Stimulated activated CD4-positive, alpha-beta T cell treated with anti-CD3 and anti-CD28 coated beads, Interleukin-12 subunit alpha, Interleukin-12 subunit beta, amount 100 ng/mL, for 24 hours (primary cell): ENCODE data around the gene PDZRN3.

Experiments
- DNase-seq, 2 experiments: peaks; one replicate each; pipeline ENCODE4 v3.0.0-alpha.2; 2020; ENCODE audit warnings: low read depth in 2 of 2

The PDZRN3 gene

DNA sequence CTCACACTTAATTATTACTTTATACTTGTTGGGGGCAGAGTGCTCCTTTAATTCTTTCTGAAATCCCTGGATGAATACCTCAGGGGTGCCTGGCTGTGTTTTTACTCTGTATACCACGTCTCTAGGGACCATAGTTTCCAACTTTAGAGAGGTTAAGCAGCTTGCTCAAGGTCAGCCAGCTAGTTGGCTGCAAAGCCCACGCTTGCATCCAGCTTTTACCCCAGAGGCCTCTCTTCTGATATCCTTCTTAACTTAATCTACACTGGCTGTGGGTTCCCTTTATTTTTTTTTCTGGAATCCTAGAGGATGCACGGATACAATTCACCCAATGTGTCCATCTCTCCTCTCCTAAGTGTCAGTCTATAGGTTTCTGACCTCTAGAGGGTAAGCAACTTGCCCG, 1.4 kb downstream of the PDZRN3 start:
- DNase-seq = no peak

DNA sequence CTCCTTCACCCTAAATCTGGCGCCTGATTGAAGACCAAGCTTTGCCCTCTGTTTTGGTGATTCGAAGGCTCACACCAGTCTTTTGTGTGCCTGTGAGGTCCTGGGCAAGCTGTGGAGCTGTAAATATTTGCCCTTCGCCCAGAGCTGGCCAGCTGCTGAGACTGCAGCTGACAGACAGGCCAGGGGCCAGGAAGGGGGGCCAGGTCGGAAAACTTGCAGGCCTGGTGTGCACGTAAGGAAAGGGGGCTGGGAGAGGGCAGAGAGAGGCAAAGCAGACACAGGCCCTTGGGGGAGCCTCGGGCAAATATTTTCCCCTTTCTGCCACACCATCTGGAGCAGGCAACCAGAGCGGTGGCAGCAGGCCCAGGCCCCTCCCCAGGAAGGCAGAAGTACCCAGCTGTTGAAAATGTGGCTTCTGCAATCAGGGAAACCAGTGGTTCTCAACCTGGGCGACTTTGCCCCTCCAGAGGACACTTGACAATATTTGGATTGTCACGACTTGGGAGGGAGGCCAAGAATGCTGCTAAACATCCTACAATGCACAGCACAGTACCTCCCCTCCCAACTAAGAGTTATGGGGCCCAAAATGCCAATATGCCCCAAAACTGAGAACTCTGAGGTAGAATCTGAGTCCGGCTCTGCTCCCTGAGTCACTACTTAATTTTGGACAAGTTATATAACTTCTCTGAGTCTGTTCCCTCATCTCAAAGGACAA, 2.5 kb downstream of the PDZRN3 start:
- no peak for DNase-seq

DNA sequence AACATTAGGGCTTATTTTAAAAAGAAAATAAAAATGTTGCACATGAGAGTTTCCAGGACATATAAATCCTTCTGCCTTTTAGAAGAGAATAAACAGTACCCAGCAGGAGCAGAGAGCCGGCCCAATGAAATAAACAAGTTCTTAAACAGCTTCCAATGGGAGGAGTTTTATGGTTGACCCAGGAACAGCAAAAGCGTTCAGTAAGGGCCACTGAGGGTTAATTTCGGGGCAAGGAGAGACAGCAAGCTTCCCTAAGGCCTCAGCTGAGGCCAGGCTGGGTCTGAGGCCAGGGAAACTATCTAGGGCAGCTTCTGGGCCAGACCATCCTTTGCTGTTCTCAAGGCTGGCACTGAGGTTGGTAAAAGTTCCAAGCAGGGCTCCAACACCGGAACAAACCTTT, 3.4 kb downstream of the PDZRN3 start:
- no peak for DNase-seq

DNA sequence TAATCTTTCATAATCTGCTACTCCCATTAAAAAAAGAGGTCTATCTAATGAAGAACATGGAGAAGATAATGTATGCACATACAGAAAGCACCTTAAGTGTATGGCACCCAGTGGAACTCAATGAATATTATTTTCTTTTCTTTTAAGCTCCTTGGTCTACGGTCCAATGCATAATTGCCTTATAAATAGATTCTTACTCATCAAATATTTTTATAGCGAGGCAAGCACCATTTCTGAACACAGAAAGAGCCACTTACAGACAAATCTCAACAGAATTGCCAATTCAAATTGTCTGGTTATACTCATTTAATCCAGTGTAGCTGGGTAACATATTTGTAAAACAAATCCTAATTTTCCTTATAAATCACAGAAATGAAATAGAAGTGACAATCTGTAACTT, 6.3 kb downstream of the PDZRN3 start:
- DNase-seq = no peak

DNA sequence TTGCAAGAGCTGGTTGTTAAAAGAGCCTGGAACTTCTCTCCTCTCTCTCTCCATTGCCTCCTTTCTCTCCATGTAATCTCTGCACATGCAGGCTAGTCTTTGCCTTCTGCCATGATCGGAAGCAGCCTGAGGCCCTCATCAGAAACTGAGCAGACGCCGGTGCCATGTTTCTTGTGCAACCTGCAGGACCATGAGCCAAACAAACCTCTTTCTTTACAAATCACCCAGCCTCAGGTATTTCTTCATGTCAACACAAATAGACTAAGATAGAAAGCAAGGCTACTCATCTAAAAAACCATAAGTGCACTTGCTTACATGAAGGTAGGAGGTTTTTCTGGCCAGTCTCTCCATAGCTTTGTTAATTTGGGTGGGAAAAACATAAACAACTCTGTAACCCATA, 8.7 kb downstream of the PDZRN3 start:
- DNase-seq = no peak

DNA sequence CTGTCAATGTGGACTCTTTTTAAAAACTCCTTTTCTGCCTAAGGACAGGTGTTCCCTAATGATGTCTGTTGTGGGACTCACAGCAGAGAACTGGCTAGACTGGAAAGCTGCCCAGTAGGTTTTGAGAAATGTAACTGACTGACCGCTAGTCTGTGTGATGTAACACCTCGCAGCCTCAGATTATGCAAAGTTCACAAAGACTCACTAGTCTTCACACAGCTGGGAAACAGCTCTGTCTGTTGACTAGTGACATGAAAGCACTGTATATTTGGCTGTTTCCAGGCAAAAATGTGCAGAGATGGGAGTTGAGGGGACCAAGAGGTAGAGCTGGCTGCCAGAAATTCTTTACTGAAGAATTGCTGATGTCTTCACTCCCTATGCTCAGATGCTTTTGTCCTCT, 10.3 kb downstream of the PDZRN3 start:
- no peak for DNase-seq

DNA sequence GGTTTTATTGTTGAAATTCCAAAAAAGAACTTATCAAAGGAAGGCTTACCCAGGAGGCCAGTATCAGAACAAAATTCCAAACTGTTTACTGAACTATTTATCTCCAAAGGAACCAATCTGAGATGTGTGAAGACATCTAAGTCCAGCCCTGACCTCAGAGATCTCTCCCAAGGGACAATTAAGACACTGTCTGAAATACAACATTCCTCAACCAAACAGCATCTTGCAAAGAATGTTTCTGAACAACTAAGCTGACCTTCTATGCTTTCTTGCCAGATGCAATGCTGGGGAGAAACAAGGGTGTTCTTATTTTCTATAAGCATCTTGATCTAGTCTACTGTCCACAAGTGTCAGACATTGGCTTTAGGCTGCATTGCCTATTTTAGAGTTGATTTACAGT, 13.6 kb downstream of the PDZRN3 start:
- no peak for DNase-seq

DNA sequence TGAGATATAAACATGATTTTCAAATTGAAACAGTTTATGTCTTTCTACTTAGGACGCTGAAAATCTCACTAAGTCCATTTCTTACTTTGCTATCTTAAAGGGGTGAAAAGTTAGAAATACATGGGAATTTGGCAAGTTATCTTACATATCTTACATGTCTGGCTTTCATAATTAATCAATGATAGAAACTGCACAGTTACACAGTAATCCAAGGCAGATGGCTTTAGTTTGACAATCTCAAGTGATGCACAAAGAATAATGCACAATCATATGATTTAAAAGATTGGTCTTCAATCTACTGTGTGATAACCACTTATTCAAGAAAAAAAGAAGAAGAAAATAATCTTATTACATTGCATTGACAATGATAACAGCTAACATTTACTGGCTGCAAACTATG, 14.2 kb downstream of the PDZRN3 start:
- DNase-seq = no peak

DNA sequence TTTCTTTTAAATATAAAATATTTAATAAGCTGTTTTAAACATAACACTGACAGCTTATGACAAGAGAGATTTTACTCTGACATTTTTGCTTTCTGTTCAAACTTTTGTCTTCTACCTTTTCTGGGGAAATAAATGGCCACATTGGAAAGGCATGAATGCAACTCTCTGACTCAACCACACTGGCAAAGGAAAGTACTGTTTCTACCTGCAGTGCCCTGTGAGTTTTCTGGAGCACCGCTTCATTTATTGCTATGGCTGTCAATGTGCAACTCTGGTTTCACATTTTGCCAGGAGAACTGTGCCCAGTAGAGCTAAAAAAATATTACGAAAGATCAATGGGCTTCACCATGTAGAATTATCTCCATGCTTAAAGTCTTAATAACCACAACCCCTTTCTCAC, 15.1 kb downstream of the PDZRN3 start:
- no peak for DNase-seq

DNA sequence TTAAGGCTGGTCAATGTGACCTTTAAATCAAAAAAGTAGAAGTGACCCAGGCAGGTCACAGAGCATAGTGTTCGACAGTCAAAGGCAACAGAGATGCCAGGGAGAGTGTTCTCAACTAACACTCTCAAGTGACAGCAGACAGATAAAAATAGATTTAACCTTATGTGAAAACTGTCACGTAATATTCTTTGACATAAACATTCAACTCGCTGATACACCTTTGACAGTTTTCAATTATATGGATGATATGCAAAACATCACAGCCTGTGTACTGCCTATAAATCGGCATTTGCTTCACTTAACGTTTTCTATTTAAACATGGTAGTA, 15.5 kb downstream of the PDZRN3 start:
- DNase-seq = no peak

DNA sequence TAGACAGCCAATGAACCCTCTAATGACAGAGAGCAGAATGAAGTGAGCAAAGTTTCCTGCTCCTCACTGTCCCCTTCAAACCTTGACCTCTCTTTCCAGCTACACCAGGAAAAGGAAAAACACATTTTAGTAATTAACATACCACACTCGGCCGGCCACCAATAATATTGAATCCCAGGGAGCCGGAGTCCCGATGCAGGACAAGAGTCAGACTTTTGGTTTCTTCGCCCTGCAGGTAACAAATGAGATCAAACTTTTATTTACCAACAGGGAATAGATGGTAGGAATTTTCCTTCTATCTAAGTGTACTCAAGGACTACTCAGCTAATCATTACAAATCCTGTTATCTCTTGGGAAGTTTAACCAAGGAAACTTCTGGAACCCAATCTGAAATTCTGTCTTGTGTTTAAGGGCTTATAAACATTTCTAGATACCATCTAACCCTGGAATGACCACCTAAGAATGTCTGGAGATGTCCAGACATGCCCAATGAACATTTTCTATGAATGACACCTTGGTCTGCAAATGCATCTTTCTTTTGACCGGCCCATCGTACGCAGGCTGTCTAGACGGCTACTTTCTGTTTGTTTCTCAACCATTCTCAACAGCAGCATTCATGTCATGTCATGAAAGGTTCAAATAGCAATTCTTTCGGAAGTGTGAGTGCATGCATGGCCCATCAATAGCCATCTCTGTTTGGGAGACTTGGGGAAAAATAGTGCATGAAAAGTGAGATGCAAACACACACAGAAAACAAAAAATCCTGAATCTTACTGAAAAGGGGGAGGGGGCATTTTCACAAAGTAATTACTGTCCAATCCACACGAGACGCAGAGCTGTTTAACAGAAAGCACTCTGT, 16.1 kb downstream of the PDZRN3 start:
- no peak for DNase-seq

DNA sequence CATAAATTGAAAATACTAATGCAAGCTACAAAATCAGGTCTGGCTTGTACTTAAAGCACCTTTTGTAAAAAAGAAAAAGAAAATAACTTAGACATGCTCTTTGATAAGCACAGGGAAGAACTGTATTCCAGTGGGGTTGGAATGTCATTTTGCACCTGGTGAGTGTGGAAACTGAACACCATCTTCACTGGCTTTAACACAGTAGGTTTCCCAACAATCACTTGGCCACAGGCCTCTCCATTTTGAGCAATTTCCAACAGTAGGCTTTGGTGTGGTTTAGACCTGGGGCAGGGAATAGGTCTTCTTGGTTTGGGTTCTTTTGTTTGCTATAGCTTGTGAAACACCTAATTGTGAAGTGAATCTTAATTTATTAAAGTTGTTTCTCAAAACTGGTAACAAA, 18.9 kb downstream of the PDZRN3 start:
- no peak for DNase-seq

DNA sequence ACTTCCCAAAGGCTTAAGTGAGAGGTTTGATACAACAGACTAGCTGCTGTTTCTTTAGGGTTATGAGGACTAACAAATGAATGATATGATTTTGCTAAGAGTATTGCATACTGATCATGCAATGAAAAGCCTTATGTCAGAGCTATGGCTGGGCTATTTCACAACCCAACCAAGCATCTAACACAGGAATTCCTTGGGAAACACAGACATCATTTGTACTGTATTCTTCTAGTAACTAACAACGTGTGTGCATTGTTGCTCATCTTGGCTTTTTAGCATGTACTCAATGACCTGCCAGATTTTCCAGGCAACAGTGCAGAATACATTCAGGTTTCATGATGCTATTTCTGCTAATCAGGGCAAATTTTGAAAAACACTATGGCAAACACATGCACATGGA, 19.3 kb downstream of the PDZRN3 start:
- DNase-seq = no peak

DNA sequence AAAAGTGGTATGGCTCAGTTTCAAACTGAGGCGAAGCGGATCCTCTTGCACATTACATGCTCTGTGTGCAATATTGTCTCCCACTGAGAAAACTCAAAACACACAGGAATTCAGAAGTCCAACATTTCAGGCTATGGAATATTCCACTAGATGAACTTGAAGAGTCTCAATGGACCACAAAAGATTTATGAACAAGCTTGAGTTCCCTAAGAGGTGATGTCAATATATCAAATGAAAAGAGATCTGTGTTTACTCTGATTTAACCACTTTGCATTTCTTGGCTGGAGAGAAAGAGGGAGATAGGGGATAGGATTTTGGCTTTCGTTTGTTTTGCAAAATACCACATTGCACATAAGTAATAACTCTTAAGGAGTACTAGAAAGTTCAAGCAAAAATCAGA, 20.3 kb downstream of the PDZRN3 start:
- no peak for DNase-seq

DNA sequence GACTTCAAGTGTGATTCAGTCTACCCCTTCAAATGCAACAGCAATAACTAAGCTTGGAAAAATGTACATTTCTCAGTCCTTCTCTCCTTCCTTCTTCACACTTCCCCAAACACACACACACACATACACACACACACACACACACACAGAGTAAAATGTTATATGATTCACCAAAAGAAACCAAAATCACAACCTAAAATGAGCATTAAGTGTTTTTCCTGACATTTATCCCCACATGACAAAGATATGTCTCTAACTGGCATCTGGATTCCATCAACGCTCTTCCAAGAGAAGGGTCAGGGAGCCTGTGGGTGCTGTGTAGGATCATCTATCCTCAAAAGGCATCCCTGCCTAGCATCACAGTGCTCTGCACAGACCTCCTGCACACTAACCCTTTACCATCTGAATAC, 21.0 kb downstream of the PDZRN3 start:
- no peak for DNase-seq

DNA sequence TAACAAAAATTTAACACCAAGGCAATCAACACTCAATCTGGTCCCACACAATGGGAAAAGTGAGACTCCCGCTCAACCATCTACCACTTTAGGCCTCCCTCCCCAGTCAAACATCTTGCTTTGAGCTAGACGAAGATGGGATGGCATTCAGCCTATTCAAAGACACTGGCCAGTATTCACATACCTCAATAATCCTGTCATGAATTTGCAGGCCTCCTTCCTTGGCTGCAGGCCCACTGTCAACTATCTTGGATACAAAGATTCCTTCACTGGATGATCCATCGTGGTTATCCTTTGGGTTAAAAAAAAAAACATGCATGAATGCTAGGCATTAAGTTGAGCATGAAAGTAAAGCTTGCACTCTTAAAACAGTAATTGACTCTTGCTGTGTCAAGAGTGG, 22.6 kb downstream of the PDZRN3 start:
- no peak for DNase-seq

DNA sequence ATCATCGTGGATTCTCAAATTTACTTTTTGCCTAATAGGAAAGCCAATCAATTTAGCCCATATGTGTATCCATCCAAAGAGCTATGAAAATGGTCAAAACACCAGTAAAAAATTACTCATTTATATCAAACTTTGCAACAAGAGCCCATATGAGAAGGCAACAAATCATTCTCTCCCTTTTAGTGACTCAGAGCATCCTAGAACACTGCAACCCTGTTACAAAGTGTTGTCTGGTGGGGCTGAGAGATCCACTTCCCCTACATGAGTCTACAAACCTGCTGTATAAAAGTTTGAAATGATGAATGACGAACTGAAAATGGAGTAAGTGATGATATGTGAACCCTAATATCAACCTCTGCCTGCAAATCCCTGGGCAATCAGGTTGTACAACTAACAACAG, 23.3 kb downstream of the PDZRN3 start:
- DNase-seq = no peak

DNA sequence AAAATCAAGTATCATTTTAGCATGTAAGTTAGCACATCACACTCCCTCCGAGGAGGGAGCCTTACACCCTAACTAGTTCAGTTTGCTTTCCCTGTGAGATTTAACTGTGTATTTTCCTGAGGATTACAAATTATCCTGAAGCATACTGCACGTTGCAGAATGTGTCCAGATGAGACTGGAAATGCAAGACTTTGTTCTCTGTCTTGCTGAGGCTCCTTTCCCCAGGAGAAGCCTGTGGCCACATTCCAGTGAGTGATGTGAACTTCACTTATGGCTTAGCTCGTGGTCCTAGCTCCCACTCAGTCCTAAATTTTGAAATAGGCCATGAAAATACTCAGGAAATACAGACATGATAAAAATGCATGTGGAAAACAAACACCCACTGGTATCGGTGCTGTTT, 23.7 kb downstream of the PDZRN3 start:
- DNase-seq = no peak

DNA sequence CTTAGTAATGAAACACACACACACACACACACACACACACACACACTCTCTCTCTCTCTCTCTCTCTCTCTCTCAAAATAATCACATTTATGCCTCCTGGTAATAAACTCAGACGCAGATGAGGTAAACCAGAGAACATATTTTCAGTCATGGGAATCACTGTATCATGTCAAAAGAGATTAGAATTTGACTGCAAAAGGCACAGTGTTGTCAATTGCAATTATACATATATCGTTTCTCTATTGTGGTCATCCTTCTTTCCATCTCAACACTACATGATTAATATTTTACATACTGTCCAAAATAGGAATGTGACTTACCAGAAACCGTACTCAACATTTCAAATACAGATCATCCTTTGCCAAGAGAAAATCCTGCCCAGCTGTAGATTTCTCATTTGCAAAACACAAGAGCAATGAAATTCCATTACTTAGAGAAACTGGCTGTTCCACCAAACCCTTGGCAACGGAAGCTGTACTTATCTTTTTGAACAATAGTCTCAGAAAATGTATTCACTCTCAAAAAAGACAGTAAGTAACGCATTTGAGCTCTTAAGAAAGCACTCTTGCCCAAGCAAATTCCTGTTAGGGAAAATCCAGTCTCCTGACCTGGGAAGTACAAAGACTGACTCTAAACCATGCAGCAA, 24.3 kb downstream of the PDZRN3 start:
- no peak for DNase-seq

DNA sequence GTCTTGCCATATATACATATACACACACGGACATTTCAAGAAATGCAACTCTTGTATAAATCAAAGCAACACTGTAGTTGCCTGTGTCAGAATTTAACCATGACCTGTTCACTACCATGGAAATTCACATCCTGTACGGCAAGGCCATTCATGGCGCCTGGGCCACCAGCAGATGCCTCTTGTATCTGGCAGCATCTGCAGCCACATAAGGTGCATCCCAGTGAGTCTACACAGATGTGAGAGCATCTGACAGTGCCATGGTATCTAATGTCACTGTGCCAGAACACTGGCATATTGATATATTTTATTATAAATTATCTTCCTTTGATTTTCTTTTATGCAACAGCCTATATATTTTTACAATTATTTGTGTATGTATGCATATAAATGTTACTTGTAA, 25.1 kb downstream of the PDZRN3 start:
- DNase-seq = no peak

DNA sequence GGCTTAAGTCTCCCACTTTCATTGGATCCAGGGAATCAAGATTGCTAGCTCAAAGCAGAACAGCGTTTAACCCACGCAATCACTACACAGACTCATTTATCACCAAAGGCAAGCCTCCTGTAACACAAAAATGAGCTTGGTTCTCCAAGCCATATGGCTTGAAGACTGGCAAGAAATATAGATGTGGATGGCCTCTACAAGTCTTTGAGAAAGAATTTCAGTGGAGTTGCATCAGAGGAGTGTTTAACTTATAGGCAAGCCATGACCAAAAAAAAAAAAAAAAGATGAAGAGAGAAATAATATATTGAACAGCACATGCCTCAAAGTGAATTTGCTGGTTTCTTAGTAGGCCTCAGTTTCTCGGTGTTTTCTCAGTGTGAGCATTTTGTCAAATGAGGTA, 27.3 kb downstream of the PDZRN3 start:
- no peak for DNase-seq

DNA sequence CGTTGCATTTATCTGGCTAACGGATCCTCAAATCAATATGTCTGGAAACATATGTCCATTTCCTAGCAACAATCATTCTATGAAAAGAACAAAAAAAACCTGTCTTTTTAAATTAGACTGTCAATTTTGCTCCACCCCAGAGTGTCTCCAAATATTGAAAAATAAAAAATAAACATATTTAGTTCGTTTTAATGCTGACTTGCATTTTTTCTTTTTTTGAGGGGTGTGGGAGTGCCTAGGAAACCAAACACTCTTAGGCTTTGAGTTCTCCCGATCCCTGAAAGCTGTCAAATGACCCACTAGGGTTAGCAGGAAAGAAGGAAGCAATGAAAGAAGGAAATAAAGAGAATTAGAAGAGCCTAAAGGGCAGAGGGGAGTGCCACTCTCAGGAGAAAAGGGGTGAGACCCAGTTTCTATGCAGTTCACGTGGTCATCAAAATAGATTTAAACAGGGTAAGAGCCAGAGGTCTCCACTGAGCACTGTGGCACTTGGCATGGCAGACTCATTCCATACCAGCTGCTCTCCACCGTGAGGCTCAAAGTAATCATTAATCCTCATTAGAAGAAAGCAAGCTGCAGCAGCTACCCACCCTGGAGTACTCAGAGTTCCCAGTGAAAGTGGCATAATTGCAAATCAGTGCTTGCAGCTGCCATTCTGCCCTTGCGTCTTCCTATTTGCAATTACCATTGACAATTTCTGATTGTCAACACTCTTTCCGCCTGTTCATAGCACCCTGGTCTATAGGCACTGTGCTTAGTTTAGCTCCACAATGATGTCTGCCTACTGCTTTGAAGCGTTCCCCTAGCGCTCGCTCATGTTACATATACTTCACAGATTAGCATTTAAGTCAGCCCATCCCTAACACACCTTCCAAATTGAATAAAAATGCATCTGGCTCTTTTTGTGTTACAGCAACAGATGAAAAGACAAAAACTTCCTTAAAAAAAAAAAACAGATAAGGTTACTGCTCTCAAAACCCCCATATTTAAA, 32.3 kb downstream of the PDZRN3 start:
- no peak for DNase-seq
